HepG2 (cell line): ENCODE data around the gene ZNF138. TPM values are rescaled to one million over a fixed set of nuclear protein-coding genes. Genes with fewer than 3 reads are reported as not detected.

ENCODE experiments used
- ATRX ChIP-seq: sonication (generic); formaldehyde crosslinking; IDR thresholded peaks from 2 replicates; pipeline ENCODE4 v1.4.0; 2020; ENCODE audit warnings: missing genetic modification reagents, borderline replicate concordance
- BCLAF1 ChIP-seq: fragments of 450-650 bp; IDR thresholded peaks from 2 replicates; pipeline ENCODE4 v1.6.1; 2017; ENCODE audit warnings: mild to moderate bottlenecking
- GABPA ChIP-seq, 2 experiments: IDR thresholded peaks; 2 replicates each; pipeline ENCODE4 v1.6.1; 2011 to 2016; ENCODE audit warnings: low read depth in 2 of 2, low read length in 1 of 2, missing biosample characterization in 1 of 2, missing genetic modification characterization in 1 of 2
- GABPB1 ChIP-seq: IDR thresholded peaks from 2 replicates; pipeline ENCODE4 v1.6.1; 2016; ENCODE audit warnings: mild to moderate bottlenecking, missing genetic modification reagents, moderate library complexity, missing compliant biosample characterization
- GATA4 ChIP-seq: sonication (generic); IDR thresholded peaks from 2 replicates; pipeline ENCODE4 v1.6.1; 2016; ENCODE audit warnings: antibody characterized with exemption, low read depth, borderline replicate concordance
- HIC2 ChIP-seq: sonication (generic); formaldehyde crosslinking; IDR thresholded peaks from 2 replicates; pipeline ENCODE4 v1.9.0; 2022; ENCODE audit warnings: low read depth, missing genetic modification reagents
- MBNL3 ChIP-seq: fragments of 250-450 bp; sonication (Bioruptor Pico); conservative IDR thresholded peaks from 2 replicates; pipeline ENCODE4 v1.8.0; 2022; ENCODE audit warnings: mild to moderate bottlenecking, inconsistent platforms
- PAWR ChIP-seq: sonication (generic); formaldehyde crosslinking; IDR thresholded peaks from 2 replicates; pipeline ENCODE4 v1.4.0; 2020; ENCODE audit warnings: missing genetic modification reagents, mild to moderate bottlenecking, borderline replicate concordance
- PRDM15 ChIP-seq: sonication (generic); formaldehyde crosslinking; IDR thresholded peaks from 2 replicates; pipeline ENCODE4 v1.4.0; 2020; ENCODE audit warnings: missing genetic modification reagents
- SMAD1 ChIP-seq: sonication (generic); formaldehyde crosslinking; IDR thresholded peaks from 2 replicates; pipeline ENCODE4 v1.4.0; 2020; ENCODE audit warnings: missing genetic modification reagents, low read depth, mild to moderate bottlenecking, borderline replicate concordance
- ZFY ChIP-seq: sonication (generic); formaldehyde crosslinking; IDR thresholded peaks from 2 replicates; pipeline ENCODE4 v1.4.0; 2020; ENCODE audit warnings: missing genetic modification reagents
- ZNF253 ChIP-seq: sonication (generic); formaldehyde crosslinking; IDR thresholded peaks from 2 replicates; pipeline ENCODE4 v1.8.0; 2022; ENCODE audit warnings: mild to moderate bottlenecking, missing genetic modification reagents, borderline replicate concordance
- ZNF546 ChIP-seq: sonication (generic); formaldehyde crosslinking; conservative IDR thresholded peaks from 2 replicates; pipeline ENCODE4 v1.8.1; 2023; ENCODE audit warnings: mild to moderate bottlenecking, missing genetic modification reagents
- polyA plus RNA-seq, 8 experiments: library from polyadenylated mRNA; depleted of rRNA in 3 of 8; stranded (reverse) in 7 of 8; unstranded in 1 of 8; fragments of >200 nt; fragmentation: Illumina TruSeq in 4 of 8; extraction: Trizol in 4 of 8; gene quantifications; 2 replicates each; pipeline versions ENCODE4 v1.2.1 to v1.2.3, GENCODE V29; 2011 to 2016; ENCODE audit warnings: low read depth in 4 of 8, missing spikeins in 1 of 8, mixed read lengths in 1 of 8; ENCODE audit not compliant: insufficient read depth in 1 of 8
- total RNA-seq, 5 experiments: library from RNA; depleted of rRNA; stranded (reverse); fragments of >200 nt; fragmentation: Illumina TruSeq; extraction: Trizol; gene quantifications; 2 replicates each; pipeline ENCODE4 v1.2.3, GENCODE V29; 2016; ENCODE audit warnings: low read depth in 1 of 5

The ZNF138 gene
- total and polyA plus RNA-seq, 2 of the 13 experiments (the other 11 are each of a cell fraction or from before 2014, with no cell fraction given): 2.7 to 5.8 TPM

- TF ChIP-seq GABPA (IDR thresholded peaks at IDR 0.05; ENCODE audit: low read depth, low read length) (no peak), GABPA (CRISPR knock-in tag; IDR thresholded peaks at IDR 0.05; ENCODE audit: low read depth) (0 out of 2 replicates have a peak, but pooled peaks have one; percentile 19), ZNF546 (no peak), HIC2 (no peak), GABPB1 (no peak), GATA4 (no peak), ZFY (CRISPR knock-in tag) (no peak), PAWR (CRISPR knock-in tag) (no peak), ATRX (CRISPR knock-in tag) (no peak), MBNL3 (CRISPR knock-in tag) (no peak), PRDM15 (CRISPR knock-in tag) (no peak), SMAD1 (CRISPR knock-in tag) (no peak), BCLAF1 (no peak), ZNF253 (CRISPR knock-in tag) (no peak)
Measured at GRCh38 chr7:64878684-64879083, 84.5 kb downstream of the ZNF138 start (continued).
